ENCODE measurements around the gene CCL20.

CCL20 gene

DNA sequence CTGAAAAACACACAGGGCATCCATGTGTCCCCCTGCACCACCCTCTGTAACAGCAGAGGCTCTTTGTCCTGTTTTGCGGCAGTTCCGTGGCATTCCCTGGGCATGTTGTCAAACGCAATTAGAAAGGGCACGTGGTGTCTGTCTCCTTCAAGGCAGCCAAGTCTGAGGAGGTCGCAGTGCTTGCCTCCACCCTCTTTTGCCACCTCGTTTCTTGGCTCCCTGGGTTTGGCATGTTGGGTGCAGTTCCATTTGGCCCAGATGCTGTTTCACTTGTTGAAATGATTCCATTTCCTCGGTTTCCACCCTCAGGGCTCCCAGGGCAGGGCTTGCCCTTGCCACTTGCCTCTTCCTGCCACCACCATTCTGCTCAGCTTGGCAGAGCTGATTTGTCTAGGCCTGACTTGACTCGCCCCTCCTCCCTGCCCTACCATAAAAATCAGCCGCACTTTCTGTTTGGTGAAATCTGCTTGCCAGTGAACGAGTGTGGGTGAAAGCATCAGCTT lies 12.4 kb downstream of the CCL20 start:
- CTCF ChIA-PET = no interaction called here

DNA sequence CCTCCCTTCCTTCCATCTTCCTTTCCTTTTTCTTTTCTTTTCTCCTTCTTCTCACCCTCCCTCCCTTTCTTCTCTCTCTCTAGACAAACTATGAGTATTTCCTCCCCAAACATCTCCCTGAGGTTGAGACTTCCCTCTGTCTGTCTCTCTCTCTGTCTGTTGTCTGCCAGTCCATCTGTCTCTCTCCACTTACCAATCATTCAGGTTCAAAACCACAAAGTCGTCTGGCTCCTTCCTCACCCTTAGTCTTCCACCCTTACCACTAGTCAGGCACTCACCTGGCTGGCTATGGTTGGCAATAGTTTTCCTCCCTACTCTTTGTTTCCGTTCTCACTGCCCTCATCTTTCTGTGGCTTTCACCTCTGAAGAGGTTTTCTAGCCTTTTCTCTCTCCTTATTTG lies 12.9 kb downstream of the CCL20 start:
- CTCF ChIA-PET = interaction anchor here (1.1 kb wide), 1 partner anchor 15 kb away, joined by 3 read pairs; no protein-coding TSS in a partner anchor
- POLR2A ChIA-PET = no interaction called here
- no peak for DNase-seq (ENCODE audit: extremely low spot score)

More for the DNA sequence above, 12.4 kb downstream of the CCL20 start:
- TF ChIP-seq, protein P1, sequence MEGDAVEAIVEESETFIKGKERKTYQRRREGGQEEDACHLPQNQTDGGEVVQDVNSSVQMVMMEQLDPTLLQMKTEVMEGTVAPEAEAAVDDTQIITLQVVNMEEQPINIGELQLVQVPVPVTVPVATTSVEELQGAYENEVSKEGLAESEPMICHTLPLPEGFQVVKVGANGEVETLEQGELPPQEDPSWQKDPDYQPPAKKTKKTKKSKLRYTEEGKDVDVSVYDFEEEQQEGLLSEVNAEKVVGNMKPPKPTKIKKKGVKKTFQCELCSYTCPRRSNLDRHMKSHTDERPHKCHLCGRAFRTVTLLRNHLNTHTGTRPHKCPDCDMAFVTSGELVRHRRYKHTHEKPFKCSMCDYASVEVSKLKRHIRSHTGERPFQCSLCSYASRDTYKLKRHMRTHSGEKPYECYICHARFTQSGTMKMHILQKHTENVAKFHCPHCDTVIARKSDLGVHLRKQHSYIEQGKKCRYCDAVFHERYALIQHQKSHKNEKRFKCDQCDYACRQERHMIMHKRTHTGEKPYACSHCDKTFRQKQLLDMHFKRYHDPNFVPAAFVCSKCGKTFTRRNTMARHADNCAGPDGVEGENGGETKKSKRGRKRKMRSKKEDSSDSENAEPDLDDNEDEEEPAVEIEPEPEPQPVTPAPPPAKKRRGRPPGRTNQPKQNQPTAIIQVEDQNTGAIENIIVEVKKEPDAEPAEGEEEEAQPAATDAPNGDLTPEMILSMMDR (IDR thresholded peaks at IDR 0.05; ENCODE audit: control extremely low read depth, extremely low read depth, low read depth, missing control alignments) = no peak
- POLR2A ChIA-PET = no interaction called here
- no peak for DNase-seq (ENCODE audit: extremely low spot score)

DNA sequence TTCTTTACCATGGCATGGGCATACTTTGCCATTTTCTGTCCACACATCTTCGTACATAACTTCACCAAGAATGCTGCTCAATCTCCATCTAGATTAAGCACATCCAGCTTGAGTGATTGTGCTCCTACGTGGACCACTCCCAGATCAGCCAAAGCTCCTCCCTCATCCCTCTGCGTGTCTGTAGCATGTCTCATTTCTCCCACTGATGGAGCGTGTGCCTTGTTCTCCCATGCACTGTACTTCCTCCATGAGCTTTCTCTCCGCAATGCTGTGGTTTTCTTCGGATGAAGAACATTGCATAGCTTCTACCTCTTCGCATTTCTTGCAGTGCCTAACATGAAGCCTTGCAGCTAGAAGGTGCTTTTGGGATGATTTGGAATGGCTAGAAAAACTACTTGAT lies 13.5 kb downstream of the CCL20 start:
- ChIA-PET CTCF (interaction anchor here (1.1 kb wide), 1 partner anchor 14 kb away, joined by 3 read pairs; no protein-coding TSS in a partner anchor), POLR2A (no interaction called here)
- TF ChIP-seq, protein P1 (IDR thresholded peaks at IDR 0.05; ENCODE audit: control extremely low read depth, extremely low read depth, low read depth, missing control alignments) = no peak
- DNase-seq (ENCODE audit: extremely low spot score) = no peak

More for the DNA sequence above, 12.9 kb downstream of the CCL20 start:
- TF ChIP-seq, protein P1 (IDR thresholded peaks at IDR 0.05; ENCODE audit: control extremely low read depth, extremely low read depth, low read depth, missing control alignments) = no peak

DNA sequence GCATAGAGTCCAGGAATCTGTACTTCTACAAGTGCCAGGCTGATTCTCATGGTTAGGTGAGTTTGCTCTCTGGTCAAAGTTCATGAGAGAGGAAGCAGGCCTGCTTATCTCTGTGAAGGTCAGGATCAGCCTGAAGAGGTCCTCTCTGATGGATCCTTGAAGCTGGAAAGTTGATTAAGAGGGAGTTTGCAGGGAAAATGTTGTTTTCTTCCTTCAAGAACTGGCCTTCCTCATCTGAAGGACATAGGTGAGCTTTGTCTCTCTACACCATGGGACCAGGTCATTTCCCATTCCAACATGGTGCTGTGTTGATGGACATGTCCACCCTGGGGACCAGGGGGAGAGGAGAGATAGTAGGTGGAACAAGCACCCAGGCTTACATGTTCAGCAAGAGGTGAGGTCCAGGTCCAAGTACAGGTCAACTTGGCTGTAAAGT lies 14.9 kb downstream of the CCL20 start:
- CTCF ChIA-PET = interaction anchor here (1.0 to 1.5 kb wide), 3 partner anchors 9 to 45 kb away, joined by 3 to 4 read pairs (median 3); no protein-coding TSS in a partner anchor

DNA sequence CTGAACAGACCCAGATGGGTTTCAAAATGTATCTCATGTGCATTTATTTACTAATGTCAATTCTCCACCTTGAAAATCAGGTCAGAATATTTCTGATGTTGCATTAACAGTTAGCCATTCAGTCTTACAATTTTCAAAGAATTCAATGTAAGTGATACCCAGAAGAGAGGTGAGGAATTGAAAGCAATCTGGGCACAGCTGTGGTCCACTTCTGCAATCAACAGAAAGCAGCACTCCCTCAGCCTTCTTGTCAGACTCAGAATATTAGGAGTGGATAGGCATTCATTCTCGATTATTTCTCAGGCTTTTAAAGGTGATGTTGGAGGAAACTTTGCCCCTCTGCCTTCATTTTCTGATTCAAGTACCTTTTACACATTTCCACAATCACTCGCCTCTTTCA lies 15.7 kb downstream of the CCL20 start:
- no peak for DNase-seq (ENCODE audit: extremely low spot score)
- TF ChIP-seq, protein P1 (IDR thresholded peaks at IDR 0.05; ENCODE audit: control extremely low read depth, extremely low read depth, low read depth, missing control alignments) = no peak

More for the DNA sequence above, 14.9 kb downstream of the CCL20 start:
- no peak for DNase-seq (ENCODE audit: extremely low spot score)
- TF ChIP-seq, protein P1 (IDR thresholded peaks at IDR 0.05; ENCODE audit: control extremely low read depth, extremely low read depth, low read depth, missing control alignments) = no peak
- POLR2A ChIA-PET = no interaction called here

DNA sequence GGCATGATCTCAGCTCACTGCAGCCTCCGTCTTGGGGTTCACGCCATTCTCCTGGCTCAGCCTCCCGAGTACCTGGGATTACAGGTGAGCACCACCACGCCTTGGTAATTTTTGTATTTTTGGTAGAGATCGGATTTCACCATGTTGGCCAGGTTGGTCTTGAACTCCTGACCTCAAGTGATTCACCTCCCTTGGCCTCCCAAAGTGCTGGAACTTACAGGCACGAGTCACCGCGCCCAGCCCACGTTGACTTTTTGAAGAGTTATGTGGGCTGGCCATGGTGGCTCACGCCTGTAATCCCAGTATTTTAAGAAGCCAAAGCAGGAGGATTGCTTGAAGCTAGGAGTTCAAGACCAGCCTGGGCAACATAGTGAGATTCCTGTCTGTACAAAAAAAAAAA lies 20.8 kb downstream of the CCL20 start:
- POLR2A ChIA-PET = no interaction called here
- TF ChIP-seq, protein P1 (IDR thresholded peaks at IDR 0.05; ENCODE audit: control extremely low read depth, extremely low read depth, low read depth, missing control alignments) = no peak
- CTCF ChIA-PET = interaction anchor here (1.0 to 1.7 kb wide), 3 partner anchors 12 to 13 kb away, joined by 3 to 4 read pairs (median 3); no protein-coding TSS in a partner anchor
- DNase-seq (ENCODE audit: extremely low spot score) = no peak

More for the DNA sequence above, 15.7 kb downstream of the CCL20 start:
- CTCF ChIA-PET = interaction anchor here (0.7 to 1.5 kb wide), 4 partner anchors 9 to 46 kb away, joined by 3 to 4 read pairs (median 3); no protein-coding TSS in a partner anchor
- POLR2A ChIA-PET = no interaction called here
